PC-9 (cell line): Measurements from ENCODE around the gene ULK1. TPM values are rescaled to one million over a fixed set of nuclear protein-coding genes. Genes with fewer than 3 reads are reported as not detected.

ENCODE experiments used
- BruUV-seq: library from RNA; stranded (reverse); fragments of 400-500 nt; replicated peaks from 2 replicates; lab custom pipeline; 2021; lab: Mats Ljungman, UMichigan
- CTCF ChIA-PET: fragments of 300-600 bp; sonication (Branson Sonifier 250); formaldehyde crosslinking; loops from one replicate; lab custom pipeline; 2022; ENCODE audit warnings: antibody characterized with exemption; lab: Charles Lee
- POLR2A ChIA-PET: fragments of 300-600 bp; sonication (Branson Sonifier 250); formaldehyde crosslinking; loops from one replicate; lab custom pipeline; 2022; ENCODE audit warnings: antibody characterized with exemption; ENCODE audit not compliant: unreplicated experiment; lab: Charles Lee
- DNase-seq, 2 experiments: peaks; one replicate each; pipeline versions ENCODE4 v3.0.0 to v3.0.0-alpha.2; 2015 to 2022; ENCODE audit warnings: mixed read lengths in 1 of 2
- H2AFZ ChIP-seq: fragments of 200-600 bp; sonication (generic); 2 replicates; pipeline ENCODE4 v1.8.1; 2017; ENCODE audit warnings: antibody characterized with exemption
- H3F3A ChIP-seq: fragments of 200-600 bp; sonication (generic); 2 replicates; pipeline ENCODE4 v1.8.1; 2017; ENCODE audit warnings: antibody characterized with exemption, mild to moderate bottlenecking, low read depth; ENCODE audit not compliant: insufficient read depth
- H3K27ac ChIP-seq: fragments of 200-600 bp; sonication (generic); 2 replicates; pipeline ENCODE4 v1.6.1; 2016; ENCODE audit warnings: mixed run types
- H3K27me3 ChIP-seq: fragments of 200-600 bp; sonication (generic); 2 replicates; pipeline ENCODE4 v1.6.1; 2016; ENCODE audit warnings: low read depth, mixed run types; ENCODE audit not compliant: insufficient read depth
- H3K36me3 ChIP-seq: fragments of 200-600 bp; sonication (generic); 2 replicates; pipeline ENCODE4 v1.6.1; 2016; ENCODE audit warnings: low read depth, mixed run types
- H3K4me1 ChIP-seq: fragments of 200-600 bp; sonication (generic); replicated peaks from 2 replicates; pipeline ENCODE4 v1.6.1; 2016; ENCODE audit warnings: mixed run types; ENCODE audit not compliant: insufficient read depth
- H3K4me2 ChIP-seq: fragments of 200-600 bp; sonication (generic); 2 replicates; pipeline ENCODE4 v1.6.1; 2017; ENCODE audit warnings: mixed run types
- H3K4me3 ChIP-seq: fragments of 200-600 bp; sonication (generic); 2 replicates; pipeline ENCODE4 v1.6.1; 2016; ENCODE audit warnings: mixed run types
- H3K79me2 ChIP-seq: fragments of 200-600 bp; sonication (generic); 2 replicates; pipeline ENCODE4 v1.6.1; 2017; ENCODE audit warnings: low read depth, mixed run types
- H3K9me2 ChIP-seq: fragments of 200-600 bp; sonication (generic); 2 replicates; pipeline ENCODE4 v1.8.1; 2017; ENCODE audit warnings: mild to moderate bottlenecking; ENCODE audit not compliant: insufficient read depth
- H3K9me3 ChIP-seq: fragments of 200-600 bp; sonication (generic); 2 replicates; pipeline ENCODE4 v1.8.1; 2016; ENCODE audit warnings: low read depth; ENCODE audit not compliant: insufficient read depth
- H4K20me1 ChIP-seq: fragments of 200-600 bp; sonication (generic); 2 replicates; pipeline ENCODE4 v1.8.1; 2017; ENCODE audit not compliant: insufficient read depth
- CTCF ChIP-seq: fragments of 200-600 bp; sonication (generic); conservative IDR thresholded peaks from 2 replicates; pipeline ENCODE4 v1.6.1; 2017; ENCODE audit warnings: mixed run types, antibody characterized with exemption, mild to moderate bottlenecking, moderate library complexity
- EZH2 ChIP-seq: fragments of 200-600 bp; sonication (generic); IDR thresholded peaks from 2 replicates; pipeline ENCODE4 v1.8.0; 2017; ENCODE audit warnings: antibody characterized with exemption, low read depth
- intact Hi-C: fragments of 100-400 bp; cut with micrococcal nuclease; formaldehyde crosslinking; loops from one replicate; pipeline ENCODE4 v1.10.0; 2022; ENCODE audit not compliant: unreplicated experiment
- total RNA-seq: library from RNA; stranded (reverse); gene quantifications from 2 replicates; pipeline ENCODE4 v1.2.3, GENCODE V29; 2021

ULK1 gene
- total RNA-seq, 1 experiment from 2014 or later: 70.5 TPM

- CTCF ChIA-PET: no interaction called here
- TF ChIP-seq EZH2: no peak
- no peak for TF ChIP-seq CTCF
- H4K20me1 ChIP-seq: peaks cover 83% of the 10 kb centered on the region
Measured at GRCh38 chr12:131962069-131962468, 67.6 kb downstream of the ULK1 start.

GRCh38 chr12:131963381-131963780 is 69.0 kb downstream of the ULK1 start:
- ChIA-PET POLR2A (no interaction called here), CTCF (no interaction called here)
- H3K27ac ChIP-seq: no peak overlapping the region
- no TSS peak for BruUV-seq
- H3K27me3 ChIP-seq: no peaks in the 10 kb centered on the region
- no peak overlapping the region for H3K4me3 ChIP-seq
- no peak overlapping the region for H2AFZ ChIP-seq
- TF ChIP-seq CTCF (no peak), EZH2 (no peak)
- H3F3A ChIP-seq: peaks cover 5% of the 10 kb centered on the region; the same call in 1 of the 2 replicates
- H3K36me3 ChIP-seq: peaks cover 7% of the 10 kb centered on the region; the same call in 1 of the 2 replicates
- no peaks in the 10 kb centered on the region for H3K9me2 ChIP-seq
- no peak for DNase-seq
- H3K79me2 ChIP-seq: peaks cover 86% of the 10 kb centered on the region
- no peaks in the 10 kb centered on the region for H3K4me1 ChIP-seq
- intact Hi-C loops: no loop called here
- no peak overlapping the region for H3K4me2 ChIP-seq
- peaks cover 82% of the 10 kb centered on the region for H4K20me1 ChIP-seq
- no peaks in the 10 kb centered on the region for H3K9me3 ChIP-seq

More at GRCh38 chr12:131962069-131962468, 67.6 kb downstream of the ULK1 start:
- H3K4me2 ChIP-seq: no peak overlapping the region
- H3K27me3 ChIP-seq: no peaks in the 10 kb centered on the region
- intact Hi-C loops: no loop called here
- H3K79me2 ChIP-seq: peaks cover 86% of the 10 kb centered on the region
- H3K4me3 ChIP-seq: no peak overlapping the region
- H3K9me3 ChIP-seq: no peaks in the 10 kb centered on the region
- no peak for DNase-seq
- BruUV-seq: no TSS peak
- H3K4me1 ChIP-seq: peaks cover 3% of the 10 kb centered on the region; the same call in 1 of the 2 replicates
- no peak overlapping the region for H3K27ac ChIP-seq
- no peak overlapping the region for H2AFZ ChIP-seq
- no peaks in the 10 kb centered on the region; the same call in 1 of the 2 replicates for H3K36me3 ChIP-seq
- POLR2A ChIA-PET: no interaction called here
- no peaks in the 10 kb centered on the region for H3K9me2 ChIP-seq
- no peaks in the 10 kb centered on the region for H3F3A ChIP-seq

GRCh38 chr12:131965073-131965472 is 70.7 kb downstream of the ULK1 start:
- H3K9me3 ChIP-seq: no peaks in the 10 kb centered on the region
- no peaks in the 10 kb centered on the region for H3K4me1 ChIP-seq
- no peak for TF ChIP-seq CTCF
- no peak for TF ChIP-seq EZH2
- H2AFZ ChIP-seq: no peak overlapping the region
- H3K4me2 ChIP-seq: no peak overlapping the region
- POLR2A ChIA-PET: no interaction called here
- peaks cover 86% of the 10 kb centered on the region for H3K79me2 ChIP-seq
- no peaks in the 10 kb centered on the region for H3K27me3 ChIP-seq
- H4K20me1 ChIP-seq: peaks cover 82% of the 10 kb centered on the region
- intact Hi-C loops: no loop called here
- H3K27ac ChIP-seq: no peak overlapping the region
- no peak for DNase-seq
- peaks cover 7% of the 10 kb centered on the region; the same call in 1 of the 2 replicates for H3K36me3 ChIP-seq
- H3F3A ChIP-seq: peaks cover 5% of the 10 kb centered on the region; the same call in 1 of the 2 replicates
- CTCF ChIA-PET: no interaction called here
- BruUV-seq: no TSS peak
- no peaks in the 10 kb centered on the region for H3K9me2 ChIP-seq
- H3K4me3 ChIP-seq: no peak overlapping the region
